Subcutaneous adipose tissue (tissue), 4 donors: Measurements from ENCODE around the gene GP1BA. TPM values are rescaled to one million over a fixed set of nuclear protein-coding genes. Genes with fewer than 3 reads are reported as not detected.

Experiments
- total RNA-seq, 4 donors: library from RNA; depleted of rRNA; stranded (reverse); fragments of >200 nt; gene quantifications; one replicate each; pipeline ENCODE4 v1.1.0, GENCODE V29; 2016
- TF ChIP-seq, protein P1 (sequence below): fragments of 450-650 bp; IDR thresholded peaks from one replicate; pipeline ENCODE4 v1.5.1; 2016; ENCODE audit warnings: low read depth, mild to moderate bottlenecking, control low read depth, antibody characterized with exemption, moderate library complexity

GP1BA gene
- total RNA-seq, 4 donors from 2014 or later, result not detected

DNA sequence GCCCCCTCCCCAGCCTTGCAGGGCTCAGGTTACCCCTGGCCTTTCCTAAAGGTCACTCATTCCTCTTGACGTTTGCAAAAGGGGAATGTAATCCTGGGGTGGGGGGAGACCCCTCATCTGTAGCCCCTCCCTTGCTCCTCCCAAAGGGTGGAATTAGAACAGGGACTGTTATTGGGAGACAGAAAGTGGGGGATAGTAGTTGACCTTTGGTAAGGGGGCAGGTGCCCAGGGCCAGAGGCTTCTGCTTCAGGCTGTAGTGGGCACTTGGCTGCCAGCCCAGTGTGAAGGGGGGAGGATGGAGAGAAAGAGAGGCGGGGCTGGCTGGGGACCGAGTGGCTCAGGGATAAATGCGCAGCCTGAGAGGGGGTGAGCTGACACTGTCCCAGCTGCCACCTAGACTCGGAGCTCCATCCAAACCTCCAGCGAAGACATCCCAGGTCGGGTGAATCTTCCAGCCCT lies 18.7 kb downstream of the GP1BA start, which contains the start of gene ENO3:
Gene ENO3 (plus strand): TSS at position 374 of the 459 bp plus-strand sequence. CDS start 711 bp downstream, outside the sequence.
- TF ChIP-seq, protein P1, sequence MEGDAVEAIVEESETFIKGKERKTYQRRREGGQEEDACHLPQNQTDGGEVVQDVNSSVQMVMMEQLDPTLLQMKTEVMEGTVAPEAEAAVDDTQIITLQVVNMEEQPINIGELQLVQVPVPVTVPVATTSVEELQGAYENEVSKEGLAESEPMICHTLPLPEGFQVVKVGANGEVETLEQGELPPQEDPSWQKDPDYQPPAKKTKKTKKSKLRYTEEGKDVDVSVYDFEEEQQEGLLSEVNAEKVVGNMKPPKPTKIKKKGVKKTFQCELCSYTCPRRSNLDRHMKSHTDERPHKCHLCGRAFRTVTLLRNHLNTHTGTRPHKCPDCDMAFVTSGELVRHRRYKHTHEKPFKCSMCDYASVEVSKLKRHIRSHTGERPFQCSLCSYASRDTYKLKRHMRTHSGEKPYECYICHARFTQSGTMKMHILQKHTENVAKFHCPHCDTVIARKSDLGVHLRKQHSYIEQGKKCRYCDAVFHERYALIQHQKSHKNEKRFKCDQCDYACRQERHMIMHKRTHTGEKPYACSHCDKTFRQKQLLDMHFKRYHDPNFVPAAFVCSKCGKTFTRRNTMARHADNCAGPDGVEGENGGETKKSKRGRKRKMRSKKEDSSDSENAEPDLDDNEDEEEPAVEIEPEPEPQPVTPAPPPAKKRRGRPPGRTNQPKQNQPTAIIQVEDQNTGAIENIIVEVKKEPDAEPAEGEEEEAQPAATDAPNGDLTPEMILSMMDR, result no peak

DNA sequence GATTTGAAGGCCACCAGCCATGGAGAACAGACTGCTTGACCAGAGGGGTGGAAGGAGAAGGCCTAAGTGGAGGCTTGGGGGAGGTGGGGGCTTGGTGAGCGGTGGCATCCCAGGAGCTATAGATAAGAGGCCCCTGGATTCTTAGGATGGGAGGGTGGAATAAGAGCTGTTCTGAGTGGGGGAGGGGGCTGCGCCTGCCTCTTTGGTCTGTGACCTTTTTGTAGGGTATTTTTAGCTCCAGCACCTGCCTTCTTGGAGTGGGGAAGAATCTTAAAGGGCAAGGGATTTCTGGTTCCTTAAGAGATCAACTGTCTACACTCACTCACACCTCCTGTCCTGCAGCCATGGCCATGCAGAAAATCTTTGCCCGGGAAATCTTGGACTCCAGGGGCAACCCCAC lies 19.4 kb downstream of the GP1BA start:
- TF ChIP-seq, protein P1, result no peak

DNA sequence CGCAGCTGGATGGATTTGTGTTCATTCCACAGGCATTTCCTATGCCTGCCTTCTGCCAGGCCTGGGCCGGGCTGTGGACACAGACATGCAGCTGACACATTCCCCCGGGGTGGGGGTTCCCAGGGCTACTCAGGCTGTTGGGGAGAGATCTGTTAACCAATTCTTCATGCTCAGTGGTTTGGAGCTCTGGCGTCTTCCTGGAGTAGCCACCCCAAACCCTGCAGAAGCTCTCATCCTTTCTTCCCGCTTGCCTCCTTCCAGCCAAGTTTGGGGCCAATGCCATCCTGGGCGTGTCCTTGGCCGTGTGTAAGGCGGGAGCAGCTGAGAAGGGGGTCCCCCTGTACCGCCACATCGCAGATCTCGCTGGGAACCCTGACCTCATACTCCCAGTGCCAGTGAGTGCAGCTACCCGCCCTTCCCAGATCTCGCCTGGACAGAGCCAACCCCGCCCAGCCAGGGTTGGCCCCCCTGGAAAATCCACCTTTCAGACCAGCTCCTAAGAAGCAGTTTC lies 21.4 kb downstream of the GP1BA start:
- TF ChIP-seq, protein P1, result no peak

DNA sequence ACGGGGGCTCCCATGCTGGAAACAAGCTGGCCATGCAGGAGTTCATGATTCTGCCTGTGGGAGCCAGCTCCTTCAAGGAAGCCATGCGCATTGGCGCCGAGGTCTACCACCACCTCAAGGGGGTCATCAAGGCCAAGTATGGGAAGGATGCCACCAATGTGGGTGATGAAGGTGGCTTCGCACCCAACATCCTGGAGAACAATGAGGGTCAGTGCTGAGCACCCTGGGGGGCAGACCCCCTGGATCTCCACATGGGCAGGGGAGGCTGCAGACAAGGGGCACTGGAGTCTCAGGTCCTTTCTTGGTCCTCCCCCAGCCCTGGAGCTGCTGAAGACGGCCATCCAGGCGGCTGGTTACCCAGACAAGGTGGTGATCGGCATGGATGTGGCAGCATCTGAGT lies 23.0 kb downstream of the GP1BA start:
- TF ChIP-seq, protein P1, result no peak

DNA sequence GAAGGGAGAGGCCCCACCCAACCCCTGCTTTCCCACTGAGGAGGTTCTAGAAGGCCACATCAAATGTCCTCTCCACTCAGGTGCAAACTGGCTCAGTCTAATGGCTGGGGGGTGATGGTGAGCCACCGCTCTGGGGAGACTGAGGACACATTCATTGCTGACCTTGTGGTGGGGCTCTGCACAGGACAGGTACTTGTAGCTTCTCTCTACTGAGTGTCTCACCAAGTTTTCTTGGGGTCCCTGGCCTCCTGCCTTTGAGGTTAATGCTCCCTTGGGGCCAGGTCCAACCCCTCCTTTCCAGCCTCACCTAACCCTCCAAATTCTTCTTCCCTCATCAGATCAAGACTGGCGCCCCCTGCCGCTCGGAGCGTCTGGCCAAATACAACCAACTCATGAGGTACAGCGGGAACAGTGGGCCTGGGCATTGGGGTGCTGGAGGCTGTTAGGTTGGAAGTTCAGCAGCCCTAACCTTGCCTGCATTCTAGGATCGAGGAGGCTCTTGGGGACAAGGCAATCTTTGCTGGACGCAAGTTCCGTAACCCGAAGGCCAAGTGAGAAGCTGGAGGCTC lies 24.5 kb downstream of the GP1BA start:
- TF ChIP-seq, protein P1, result no peak

DNA sequence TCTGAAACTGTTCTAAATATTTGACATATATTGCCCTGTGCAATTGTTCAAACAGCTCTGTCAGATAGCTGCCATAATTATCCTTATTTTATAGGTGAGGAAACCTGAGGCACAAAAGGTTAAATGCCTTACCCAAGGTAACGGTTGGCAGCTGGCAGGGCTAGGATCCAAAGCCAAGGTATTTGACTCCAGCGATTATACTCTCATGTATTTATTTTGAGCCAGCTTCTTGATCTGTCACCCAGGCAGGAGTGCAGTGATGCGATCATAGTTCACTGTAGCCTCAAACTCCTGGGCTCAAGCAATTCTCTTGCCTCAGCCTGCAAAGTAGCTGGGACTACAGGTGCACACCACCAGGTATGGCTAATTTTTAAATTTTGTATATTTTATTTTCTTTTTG lies 26.0 kb downstream of the GP1BA start:
- TF ChIP-seq, protein P1, result no peak

DNA sequence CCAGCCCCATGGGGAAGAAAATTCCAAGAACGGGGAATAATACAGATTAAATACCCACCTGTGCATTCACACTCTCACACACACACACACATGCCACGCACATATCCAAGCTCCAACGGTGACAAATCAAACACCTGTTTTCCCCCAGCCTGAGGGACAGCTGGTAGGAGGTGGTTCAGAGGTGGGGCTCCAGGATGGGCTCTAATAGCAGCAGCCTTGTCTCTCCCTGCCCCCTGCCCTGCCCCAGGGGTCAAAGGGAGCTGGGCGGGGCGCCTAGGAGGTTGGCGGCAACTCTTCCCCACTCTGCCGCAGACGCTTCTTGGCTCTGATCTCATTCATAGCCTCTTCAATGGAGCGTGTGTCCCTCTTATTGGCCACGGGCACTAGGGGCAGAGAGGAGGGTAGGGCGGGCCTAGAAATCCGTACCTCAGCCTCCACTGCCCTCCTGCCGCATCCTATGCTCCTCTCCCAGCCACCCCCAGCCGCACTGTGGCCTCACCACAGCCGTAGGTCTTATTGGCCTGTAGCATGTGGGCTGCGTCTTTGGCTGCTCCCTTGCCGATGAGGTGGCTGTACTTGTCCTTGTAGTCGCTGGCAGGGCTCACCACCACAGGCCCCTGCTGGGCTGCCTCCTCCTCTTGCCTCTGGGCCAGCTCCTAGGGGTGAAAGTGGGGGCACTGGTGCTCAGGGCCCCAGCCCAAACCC lies 27.3 kb downstream of the GP1BA start:
- TF ChIP-seq, protein P1, result no peak
